Smooth muscle cell (in vitro differentiated cells): ENCODE measurements around the gene ZNF552. TPM values are rescaled to one million over a fixed set of nuclear protein-coding genes. Genes with fewer than 3 reads are reported as not detected.
"Not testable (repeated sequence)": the region's sequence is repeated elsewhere in the genome, so short reads cannot be mapped to it uniquely, and the experiment has no call there.

Experiments used
- DNase-seq: peaks from one replicate; lab custom pipeline; 2025; ENCODE audit not compliant: unreplicated experiment; lab: John Stamatoyannopoulos, UW
- H2AFZ ChIP-seq: fragments of 200-600 bp; sonication (generic); 2 replicates; pipeline ENCODE4 v1.6.0; 2016; ENCODE audit warnings: antibody characterized with exemption, low read depth, mild to moderate bottlenecking
- H3F3A ChIP-seq: fragments of 200-600 bp; sonication (generic); 2 replicates; pipeline ENCODE4 v1.6.0; 2017; ENCODE audit warnings: antibody characterized with exemption, low read depth
- H3K27ac ChIP-seq: fragments of 200-600 bp; sonication (generic); 2 replicates; pipeline ENCODE4 v1.5.1; 2016; ENCODE audit warnings: low read depth, mild to moderate bottlenecking
- H3K27me3 ChIP-seq: fragments of 200-600 bp; sonication (generic); 2 replicates; pipeline ENCODE4 v1.6.1; 2016; ENCODE audit warnings: low read depth, mild to moderate bottlenecking
- H3K36me3 ChIP-seq: fragments of 200-600 bp; sonication (generic); 2 replicates; pipeline ENCODE4 v1.5.1; 2016; ENCODE audit warnings: low read depth
- H3K4me1 ChIP-seq: fragments of 200-600 bp; sonication (generic); 2 replicates; pipeline ENCODE4 v1.5.1; 2016; ENCODE audit warnings: low read depth
- H3K4me2 ChIP-seq: fragments of 200-600 bp; sonication (generic); 2 replicates; pipeline ENCODE4 v1.6.0; 2016; ENCODE audit warnings: mild to moderate bottlenecking
- H3K4me3 ChIP-seq: fragments of 200-600 bp; sonication (generic); 2 replicates; pipeline ENCODE4 v1.5.1; 2016; ENCODE audit warnings: mild to moderate bottlenecking
- H3K79me2 ChIP-seq: fragments of 200-600 bp; sonication (generic); 2 replicates; pipeline ENCODE4 v1.6.0; 2016; ENCODE audit warnings: low read depth, mild to moderate bottlenecking
- H3K9ac ChIP-seq: fragments of 200-600 bp; sonication (generic); 2 replicates; pipeline ENCODE4 v1.6.0; 2016; ENCODE audit warnings: low read depth
- H3K9me3 ChIP-seq: fragments of 200-600 bp; sonication (generic); replicated peaks from 2 replicates; pipeline ENCODE4 v1.5.1; 2016; ENCODE audit warnings: low read depth
- H4K20me1 ChIP-seq: fragments of 200-600 bp; sonication (generic); 2 replicates; pipeline ENCODE4 v1.6.0; 2016; ENCODE audit warnings: low read depth
- CTCF ChIP-seq: fragments of 200-600 bp; sonication (generic); IDR thresholded peaks from 2 replicates; pipeline ENCODE4 v1.5.1; 2017; ENCODE audit warnings: borderline replicate concordance, mild to moderate bottlenecking, antibody characterized with exemption; ENCODE audit not compliant: insufficient read depth, poor library complexity, severe bottlenecking
- WGBS: methylation state at CpG from one replicate; pipeline ENCODE4 v1.1.7; 2016; ENCODE audit warnings: low lambda C conversion rate; 5-methylcytosine and 5-hydroxymethylcytosine counted together
- polyA plus RNA-seq: library from polyadenylated mRNA; unstranded; fragments of >200 nt; fragmentation: Nextera tagmentation; extraction: Ambion mirVana; gene quantifications from 2 replicates; pipeline ENCODE4 v1.2.1, GENCODE V29; 2016
- total RNA-seq: library from RNA; depleted of rRNA; stranded (reverse); fragments of >200 nt; gene quantifications from 2 replicates; pipeline ENCODE4 v1.2.3, GENCODE V29; 2014

Gene ZNF552
- total and polyA plus RNA-seq, 2 experiments from 2014 or later: 1.9 to 6.7 TPM

- H3K9ac ChIP-seq, H3K9me3 ChIP-seq, DNase-seq, H3K36me3 ChIP-seq, H3K4me1 ChIP-seq, H3K27me3 ChIP-seq, H2AFZ ChIP-seq: not testable (repeated sequence)
- peaks cover 15% of the 10 kb centered on the region for H3F3A ChIP-seq
- WGBS: 46% methylated on average over 2 of the region's 2 CpGs
- peak overlapping the region; percentile 97 for H3K4me2 ChIP-seq
- peak overlapping the region; percentile 73 for H3K27ac ChIP-seq
- peaks cover 74% of the 10 kb centered on the region for H3K79me2 ChIP-seq
- peak overlapping the region; percentile 81 for H3K4me3 ChIP-seq
- peaks cover 74% of the 10 kb centered on the region for H4K20me1 ChIP-seq
Measured at GRCh38 chr19:57849162-57849665, 34.5 kb upstream of the ZNF552 start.

GRCh38 chr19:57847164-57847563 lies 32.5 kb upstream of the ZNF552 start:
- H3K27ac ChIP-seq, DNase-seq, H3K4me2 ChIP-seq, H3K4me1 ChIP-seq, H3K4me3 ChIP-seq, H3K9me3 ChIP-seq, H2AFZ ChIP-seq, H3K36me3 ChIP-seq, H3K27me3 ChIP-seq, H3K9ac ChIP-seq: not testable (repeated sequence)
- H3F3A ChIP-seq: peaks cover 15% of the 10 kb centered on the region
- WGBS: 86% methylated on average over 3 of the region's 3 CpGs
- H4K20me1 ChIP-seq: peaks cover 77% of the 10 kb centered on the region
- H3K79me2 ChIP-seq: peaks cover 75% of the 10 kb centered on the region

- H3K4me1 ChIP-seq: no peaks in the 10 kb centered on the region
- H3K4me2 ChIP-seq: no peak overlapping the region
- H3K9ac ChIP-seq: no peak overlapping the region
- no peak for TF ChIP-seq CTCF
- 91% methylated on average over 6 of the region's 6 CpGs for WGBS
- peaks cover 79% of the 10 kb centered on the region for H3K79me2 ChIP-seq
- no peaks in the 10 kb centered on the region for H3K27me3 ChIP-seq
- H4K20me1 ChIP-seq: peaks cover 93% of the 10 kb centered on the region
- H3K9me3 ChIP-seq: no peaks in the 10 kb centered on the region
- no peak for DNase-seq
- no peak overlapping the region for H3K27ac ChIP-seq
- peaks cover 9% of the 10 kb centered on the region for H3F3A ChIP-seq
- H3K4me3 ChIP-seq: no peak overlapping the region
- H3K36me3 ChIP-seq: peaks cover 4% of the 10 kb centered on the region
- no peak overlapping the region for H2AFZ ChIP-seq
Measured at GRCh38 chr19:57841122-57841763, 26.5 kb upstream of the ZNF552 start.

GRCh38 chr19:57838622-57839191 lies 24.0 kb upstream of the ZNF552 start:
- not testable (repeated sequence) for H3K4me2 ChIP-seq, H2AFZ ChIP-seq, H3K4me1 ChIP-seq, H3F3A ChIP-seq, H3K27me3 ChIP-seq, H3K36me3 ChIP-seq, H3K9me3 ChIP-seq, H3K9ac ChIP-seq, DNase-seq, H3K27ac ChIP-seq, H3K4me3 ChIP-seq
- WGBS: 85% methylated on average over 5 of the region's 5 CpGs
- Histone ChIP-seq H4K20me1 (peaks cover 68% of the 10 kb centered on the region), H3K79me2 (peaks cover 56% of the 10 kb centered on the region)

GRCh38 chr19:57836991-57837390 lies 22.3 kb upstream of the ZNF552 start:
- not testable (repeated sequence) for H3K4me1 ChIP-seq, H2AFZ ChIP-seq, H3K4me3 ChIP-seq, H3K9ac ChIP-seq, H3K27me3 ChIP-seq, H3K9me3 ChIP-seq, H3K27ac ChIP-seq, H3K36me3 ChIP-seq, H3K4me2 ChIP-seq, H3F3A ChIP-seq, DNase-seq
- H4K20me1 ChIP-seq: peaks cover 60% of the 10 kb centered on the region
- whole genome bisulfite sequencing: 89% methylated on average over 5 of the region's 5 CpGs
- peaks cover 48% of the 10 kb centered on the region for H3K79me2 ChIP-seq
